NAMALWA (cell line): ENCODE data around the gene ADGRB3.
"Not testable (repeated sequence)": the region's sequence is repeated elsewhere in the genome, so short reads cannot be mapped to it uniquely, and the experiment has no call there.

Experiments
- DNase-seq: peaks from one replicate; pipeline ENCODE4 v3.0.0-alpha.2; 2015; ENCODE audit warnings: low spot score

ADGRB3 gene

GRCh38 chr6:68958327-68958726, 323.2 kb downstream of the ADGRB3 start:
- peak; percentile 44 for DNase-seq

DNA sequence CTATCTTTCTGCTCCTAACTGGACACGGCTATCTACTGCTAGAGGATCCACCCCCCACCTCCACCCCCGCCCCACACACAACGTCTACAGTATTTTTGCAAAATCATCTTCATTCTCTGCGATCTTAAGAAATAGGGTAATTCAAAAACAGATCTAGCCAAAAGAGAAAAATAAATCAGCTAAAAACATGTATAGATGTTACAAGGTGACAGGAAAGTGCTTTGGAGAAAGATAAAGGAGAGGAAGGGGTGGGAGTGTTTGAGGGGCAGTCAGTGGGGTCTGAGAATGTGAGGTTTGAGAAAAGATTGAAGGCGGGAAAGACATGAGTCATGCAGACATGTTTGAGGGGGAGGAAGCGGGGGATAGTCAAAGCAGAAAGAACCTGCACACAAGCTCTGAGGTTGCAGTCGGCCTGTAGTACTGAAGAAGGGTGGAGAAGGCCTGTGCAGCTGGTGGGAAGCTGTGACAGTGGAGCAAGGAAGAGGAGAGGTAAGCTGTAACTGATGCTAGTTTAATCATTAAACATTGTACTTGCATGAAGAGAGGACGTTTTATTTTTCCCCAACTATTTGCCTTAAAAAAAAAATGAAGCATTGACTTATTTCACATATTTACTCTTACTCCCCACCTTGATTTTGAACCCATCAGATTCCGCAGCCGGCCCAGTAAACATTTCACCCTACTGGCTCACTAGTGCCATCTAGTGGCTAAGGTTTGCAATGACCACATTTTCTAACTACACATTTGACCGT, 332.6 kb downstream of the ADGRB3 start:
- peak; percentile 79 for DNase-seq

GRCh38 chr6:68968301-68968649, 333.2 kb downstream of the ADGRB3 start:
- no peak for DNase-seq

DNA sequence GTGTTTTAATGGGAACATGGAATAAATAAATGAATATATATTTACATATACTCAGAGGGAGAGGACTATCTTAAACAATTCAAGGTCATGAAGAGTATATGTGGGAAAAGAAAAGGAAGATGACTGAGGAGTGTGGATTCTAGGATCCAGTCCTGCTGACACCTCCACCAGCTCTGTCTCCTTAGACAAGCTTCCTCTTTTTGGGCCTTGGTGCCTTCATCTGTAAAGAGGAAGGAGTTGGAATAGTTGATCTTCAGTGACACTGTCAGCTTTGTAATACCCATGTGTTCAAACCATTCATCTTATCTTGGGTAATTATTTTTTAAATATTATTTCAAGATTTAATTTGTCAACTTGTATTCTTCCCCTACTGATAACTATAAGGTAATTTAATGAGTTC, 338.0 kb downstream of the ADGRB3 start:
- DNase-seq, result no peak

DNA sequence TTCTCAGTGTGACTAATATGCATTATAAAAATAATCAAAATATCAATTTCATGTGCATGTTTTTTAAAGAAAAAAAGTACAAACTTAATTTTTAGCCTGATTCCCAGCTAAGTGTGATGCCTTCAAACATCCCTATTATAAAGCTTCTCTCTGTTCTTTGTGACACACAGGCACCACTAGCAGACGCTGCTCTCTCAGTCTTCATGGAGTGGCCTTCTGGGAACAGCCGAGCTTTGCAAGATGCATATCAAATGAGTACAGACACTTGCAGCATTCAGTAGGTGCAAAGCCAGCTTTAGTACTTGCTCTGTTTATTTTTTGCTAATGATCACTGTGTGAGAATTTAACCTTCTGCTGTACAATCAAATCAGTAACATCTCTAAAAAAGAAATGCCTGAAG, 340.0 kb downstream of the ADGRB3 start:
- no peak for DNase-seq

- DNase-seq, result no peak
These were observed 340.7 kb downstream of the ADGRB3 start for GRCh38 chr6:68975816-68976215.

- peak; percentile 31 for DNase-seq
These were observed 341.2 kb downstream of the ADGRB3 start for GRCh38 chr6:68976260-68976659.

DNA sequence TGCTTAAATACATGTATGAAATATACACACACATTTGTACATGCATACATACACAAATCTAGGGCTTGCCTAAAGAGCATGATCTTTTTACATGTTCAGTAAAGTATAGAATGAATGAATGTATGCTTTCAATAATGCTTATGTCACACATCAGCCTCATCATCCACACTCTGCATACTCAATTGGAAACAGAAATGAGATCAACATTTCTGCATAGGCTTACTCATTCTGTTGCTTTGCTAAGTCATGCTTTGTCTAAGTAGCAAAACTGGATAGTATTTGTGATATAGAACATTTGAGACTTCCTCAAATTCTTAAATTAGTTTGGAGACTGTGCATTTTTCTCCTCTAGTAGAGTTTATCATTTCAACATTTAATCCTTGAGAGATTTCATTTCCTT, 343.3 kb downstream of the ADGRB3 start:
- DNase-seq, result no peak

DNA sequence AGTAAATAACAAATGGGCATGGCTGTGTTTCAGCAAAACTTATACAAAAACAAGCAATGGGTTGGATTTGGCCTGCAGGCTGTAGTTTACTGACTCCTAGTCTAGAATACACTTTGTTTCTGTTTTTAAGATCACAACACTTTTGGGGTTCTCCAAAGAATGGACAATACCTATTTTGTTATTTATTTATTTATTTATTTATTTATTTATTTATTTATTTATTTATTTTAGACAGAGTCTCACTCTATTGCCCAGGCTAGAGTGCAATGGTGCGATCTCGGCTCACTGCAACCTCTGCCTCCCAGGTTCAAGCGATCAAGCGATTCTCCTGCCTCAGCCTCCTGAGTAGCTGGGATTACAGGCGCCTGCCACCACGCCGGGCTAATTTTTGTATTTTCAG, 346.6 kb downstream of the ADGRB3 start:
- not testable (repeated sequence) for DNase-seq

DNA sequence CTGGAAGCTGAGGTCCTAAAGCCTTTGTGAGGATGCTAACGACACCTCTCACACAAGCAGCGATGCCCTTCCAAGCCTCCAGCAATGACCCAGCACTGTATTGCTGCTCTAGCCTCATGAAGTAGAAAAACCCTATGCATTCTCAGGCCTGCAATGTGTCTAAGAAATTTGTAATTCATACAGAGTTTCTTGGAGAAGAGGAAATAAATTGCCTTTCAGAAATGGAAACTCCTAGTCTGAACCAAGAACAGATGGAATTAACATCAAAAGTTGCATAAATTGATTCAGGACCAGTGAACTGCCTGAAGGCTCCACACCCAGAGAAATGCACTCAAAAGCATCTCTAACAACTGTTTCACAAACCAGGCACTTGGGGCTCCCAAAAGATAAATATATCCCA, 353.6 kb downstream of the ADGRB3 start:
- DNase-seq, result no peak

DNA sequence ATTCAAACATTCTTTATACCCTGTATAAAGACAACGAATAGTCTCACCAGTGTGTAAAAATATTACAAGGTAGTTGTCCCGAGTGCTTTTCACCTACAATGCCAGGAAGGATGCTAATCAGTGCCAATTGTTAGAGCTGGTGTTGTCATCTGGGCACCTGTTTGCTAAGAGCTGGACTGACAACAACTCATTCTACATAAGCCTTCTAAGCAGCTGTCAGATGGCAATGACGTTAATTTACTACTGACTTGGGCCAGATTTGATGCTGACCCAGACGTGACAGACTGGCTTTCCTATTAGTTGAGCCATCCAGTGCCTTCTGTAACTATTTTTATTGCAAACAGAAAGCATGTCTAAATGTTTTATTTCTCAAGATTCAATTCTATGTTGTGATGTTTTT, 355.2 kb downstream of the ADGRB3 start:
- DNase-seq, result no peak

GRCh38 chr6:68993911-68994310, 358.8 kb downstream of the ADGRB3 start:
- DNase-seq, result no peak

DNA sequence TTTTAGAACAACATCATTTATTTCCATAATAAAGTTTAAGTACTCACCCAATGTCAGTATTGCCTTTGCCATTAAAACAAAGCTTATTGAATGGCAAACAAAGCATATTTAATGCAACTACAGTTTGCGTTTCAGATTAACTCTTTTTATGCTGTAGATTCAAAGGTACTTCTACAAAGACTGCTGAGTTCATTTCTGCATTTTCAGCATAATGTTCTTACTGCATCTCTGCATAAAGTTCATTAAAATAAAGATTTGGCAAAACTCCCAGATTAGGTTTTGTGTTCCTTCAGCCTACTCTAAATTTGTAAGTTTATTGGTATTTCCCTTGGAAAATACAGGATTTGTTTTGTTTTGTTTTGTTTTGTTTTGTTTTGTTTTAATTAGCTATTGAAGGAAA, 359.4 kb downstream of the ADGRB3 start:
- no peak for DNase-seq

DNA sequence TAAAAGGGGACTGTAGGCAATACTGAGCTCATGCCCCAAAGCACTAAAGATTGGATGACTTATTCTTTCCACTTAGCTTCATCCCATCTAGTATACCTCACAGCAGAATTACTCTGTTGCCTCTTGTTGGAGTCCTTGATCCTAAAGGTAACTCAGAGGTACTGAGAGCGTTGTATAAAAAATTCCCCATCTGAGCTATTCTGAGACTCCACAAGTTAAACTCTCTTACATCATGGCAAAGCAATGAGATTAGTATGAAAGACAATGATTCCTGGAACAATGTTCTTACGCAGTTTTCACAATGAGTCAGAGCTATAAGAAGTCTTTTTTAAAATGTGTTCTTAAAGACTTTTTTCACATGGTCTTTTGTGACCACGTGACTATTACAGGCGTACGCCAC, 370.1 kb downstream of the ADGRB3 start:
- DNase-seq, result no peak

DNA sequence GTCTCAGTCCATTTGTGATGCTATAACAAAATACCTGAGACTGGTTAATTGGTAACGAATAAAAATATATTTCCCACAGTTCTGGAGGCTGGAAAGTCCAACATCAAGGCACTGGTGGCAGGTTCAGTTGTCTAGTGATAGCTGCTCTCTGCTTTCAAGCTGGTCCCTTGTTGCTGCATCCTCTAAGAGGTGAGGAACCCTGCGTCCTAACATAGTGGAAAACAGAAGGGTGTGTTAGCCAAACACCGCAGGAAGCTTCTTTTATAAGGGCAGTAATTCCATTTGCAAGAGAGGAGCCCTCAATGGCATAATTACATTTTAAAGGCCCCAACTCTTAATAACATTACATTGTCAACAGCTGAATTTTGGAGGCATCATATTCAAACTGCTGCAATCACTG, 372.7 kb downstream of the ADGRB3 start:
- no peak for DNase-seq

GRCh38 chr6:69012211-69012610, 377.1 kb downstream of the ADGRB3 start:
- DNase-seq, result no peak

GRCh38 chr6:69012876-69013275, 377.8 kb downstream of the ADGRB3 start:
- no peak for DNase-seq

DNA sequence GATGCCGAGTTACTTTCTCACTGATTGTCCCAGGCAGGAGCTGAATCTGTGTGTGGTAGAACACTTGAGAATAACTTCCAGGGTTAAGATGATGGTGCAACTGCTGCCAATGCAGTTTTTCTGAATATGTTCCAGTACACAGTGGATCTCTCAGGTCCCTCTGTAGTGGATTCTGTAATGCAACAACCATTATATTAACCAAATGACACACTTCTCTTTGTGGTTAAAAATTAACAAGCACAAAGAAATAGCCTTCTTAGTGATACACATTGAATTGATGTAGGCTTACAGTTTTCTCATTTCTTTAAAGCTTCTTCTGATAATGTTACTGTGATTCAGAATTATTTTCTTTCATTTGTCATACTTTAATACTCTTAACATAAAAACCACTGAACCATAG, 383.8 kb downstream of the ADGRB3 start:
- DNase-seq, result no peak

- DNase-seq, result no peak
These were observed 384.8 kb downstream of the ADGRB3 start for GRCh38 chr6:69019832-69020231.

DNA sequence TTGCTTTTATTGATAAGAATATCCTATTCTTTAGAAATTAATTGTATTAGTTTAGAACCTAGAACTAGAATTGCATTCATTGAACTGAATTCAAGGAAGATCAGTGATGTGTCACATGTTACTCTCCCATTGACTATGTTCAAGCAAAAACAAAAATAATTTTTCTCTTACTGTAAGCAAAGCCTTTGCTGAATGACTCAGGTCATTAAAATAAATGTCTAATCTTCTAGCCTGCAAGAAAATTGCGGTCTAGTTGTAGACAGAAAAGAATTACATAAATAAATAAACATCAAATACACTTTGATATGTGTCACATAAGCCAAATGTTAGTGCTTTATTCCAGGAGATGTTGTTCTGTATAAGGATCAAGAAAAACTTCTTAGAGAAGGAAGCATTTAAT, 387.9 kb downstream of the ADGRB3 start:
- DNase-seq, result no peak

GRCh38 chr6:69026243-69026642, 391.2 kb downstream of the ADGRB3 start:
- no peak for DNase-seq

DNA sequence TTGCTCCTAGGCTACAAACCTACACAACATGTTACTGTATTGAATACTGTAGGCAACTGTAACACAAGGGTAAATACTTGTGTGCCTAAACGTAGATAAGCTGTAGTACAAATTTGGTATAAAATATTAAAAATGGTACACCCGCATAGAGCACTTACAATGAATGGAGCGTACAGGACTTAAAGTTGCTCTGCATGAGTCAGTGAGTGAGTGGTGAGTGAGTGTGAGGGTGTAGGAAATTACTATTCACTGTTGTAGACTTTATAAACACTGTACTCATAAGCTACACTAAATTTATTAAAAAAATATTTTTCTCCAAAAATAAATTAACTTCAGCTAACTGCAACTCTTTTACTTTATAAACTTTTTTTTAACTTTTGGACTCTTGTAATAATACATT, 391.6 kb downstream of the ADGRB3 start:
- DNase-seq, result no peak

DNA sequence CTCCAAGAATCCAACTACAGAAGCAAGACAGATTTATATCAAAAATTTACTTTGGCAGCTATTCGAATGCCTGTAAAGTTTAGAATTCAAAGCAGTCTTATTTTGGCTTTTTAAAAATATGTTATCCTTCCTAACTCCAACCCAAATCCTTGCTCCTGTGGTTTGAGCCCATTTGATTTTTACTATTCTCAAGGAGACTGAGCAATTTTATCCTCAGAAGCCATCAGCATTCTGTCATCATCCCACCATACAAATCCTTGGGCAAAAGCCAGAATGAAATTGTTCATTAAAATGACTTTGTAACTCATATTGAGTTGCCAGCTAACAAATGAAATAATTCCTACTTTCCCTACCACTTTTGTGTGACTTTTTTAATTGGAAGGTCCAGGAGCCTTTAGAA, 392.8 kb downstream of the ADGRB3 start:
- no peak for DNase-seq

DNA sequence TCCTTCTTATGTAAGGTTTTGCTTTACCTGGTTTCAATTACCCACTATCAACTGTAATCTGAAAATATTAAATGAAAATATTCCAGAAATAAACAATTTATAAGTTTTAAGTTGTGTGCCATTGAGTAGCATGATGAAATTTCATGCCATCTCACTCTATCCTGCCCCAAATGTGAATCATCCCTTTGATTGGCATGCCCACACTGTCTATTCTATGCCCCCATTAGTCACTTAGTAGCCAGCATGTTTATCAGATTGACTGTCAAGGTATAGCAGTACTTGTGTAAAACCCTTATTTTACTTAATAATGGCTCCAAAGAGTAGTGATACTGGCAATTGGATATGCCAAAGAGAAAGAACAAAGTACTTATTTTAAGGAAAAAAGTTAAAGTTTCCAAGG, 403.8 kb downstream of the ADGRB3 start:
- DNase-seq, result no peak

DNA sequence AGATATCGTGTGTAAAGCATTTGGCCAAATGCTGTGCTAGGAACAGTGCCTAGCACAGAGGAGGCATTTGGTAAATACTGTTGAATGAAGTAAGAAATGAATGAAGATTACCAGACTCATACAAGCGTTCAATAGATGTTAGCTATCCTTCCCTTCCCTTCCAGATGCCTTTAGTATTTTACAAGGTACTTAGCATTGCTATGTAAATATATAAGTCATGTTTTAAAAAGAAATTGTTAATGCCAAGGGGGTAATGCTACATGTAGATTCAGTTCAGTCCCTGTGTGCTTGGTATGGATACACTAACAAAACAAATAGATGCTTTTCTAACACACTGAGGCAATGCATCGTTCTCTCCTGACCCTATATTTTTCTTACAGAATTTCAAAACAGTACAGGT, 407.2 kb downstream of the ADGRB3 start:
- no peak for DNase-seq
